ENCODE results near the gene KLK11.

KLK11 gene, protein sequence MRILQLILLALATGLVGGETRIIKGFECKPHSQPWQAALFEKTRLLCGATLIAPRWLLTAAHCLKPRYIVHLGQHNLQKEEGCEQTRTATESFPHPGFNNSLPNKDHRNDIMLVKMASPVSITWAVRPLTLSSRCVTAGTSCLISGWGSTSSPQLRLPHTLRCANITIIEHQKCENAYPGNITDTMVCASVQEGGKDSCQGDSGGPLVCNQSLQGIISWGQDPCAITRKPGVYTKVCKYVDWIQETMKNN

GRCh38 chr19:51026554-51026831 lies at the start of gene KLK11:
Gene KLK11, minus strand, starts transcription at chr19:51026616. Its CDS starts 985 bp downstream, at chr19:51025631.
- DNase-seq (ENCODE audit: low spot score): no peak

DNA sequence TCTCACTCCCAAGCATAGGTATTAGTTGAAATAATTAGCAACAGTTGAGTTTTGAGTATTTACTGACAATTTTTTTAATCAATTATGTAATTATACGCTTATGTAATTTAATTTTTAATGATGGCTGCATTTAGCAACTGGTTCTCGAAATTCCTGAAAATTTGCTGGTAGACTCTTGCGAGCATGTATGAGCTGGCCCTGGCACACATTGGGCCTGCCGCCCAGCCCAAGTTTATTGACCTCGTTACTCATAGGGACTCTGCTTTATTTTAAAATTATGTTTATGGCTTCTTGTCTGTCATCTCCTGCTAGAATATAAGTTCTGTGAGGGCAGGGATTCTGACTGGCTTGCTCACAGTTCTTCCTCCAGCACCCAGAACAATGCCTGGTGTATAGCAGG lies 49.6 kb upstream of the KLK11 start:
- no peak for DNase-seq (ENCODE audit: low spot score)

DNA sequence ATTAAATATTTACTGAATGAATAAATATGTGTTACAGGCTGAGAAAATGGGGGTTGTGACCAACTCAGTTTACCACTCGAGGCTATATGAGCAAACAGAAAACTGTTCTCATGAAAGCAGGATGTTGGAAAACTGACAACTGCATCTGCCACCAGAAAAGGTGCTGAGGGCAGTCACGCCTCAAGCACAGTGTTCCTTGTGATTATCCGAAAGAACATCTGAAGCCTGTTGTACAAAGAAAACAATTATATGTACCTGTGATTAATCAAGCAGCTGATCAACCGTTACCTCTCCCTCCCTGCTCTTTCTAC lies 44.6 kb upstream of the KLK11 start:
- DNase-seq (ENCODE audit: low spot score): no peak

- DNase-seq (ENCODE audit: low spot score): no peak
Measured at GRCh38 chr19:51070334-51071094, 44.1 kb upstream of the KLK11 start.

DNA sequence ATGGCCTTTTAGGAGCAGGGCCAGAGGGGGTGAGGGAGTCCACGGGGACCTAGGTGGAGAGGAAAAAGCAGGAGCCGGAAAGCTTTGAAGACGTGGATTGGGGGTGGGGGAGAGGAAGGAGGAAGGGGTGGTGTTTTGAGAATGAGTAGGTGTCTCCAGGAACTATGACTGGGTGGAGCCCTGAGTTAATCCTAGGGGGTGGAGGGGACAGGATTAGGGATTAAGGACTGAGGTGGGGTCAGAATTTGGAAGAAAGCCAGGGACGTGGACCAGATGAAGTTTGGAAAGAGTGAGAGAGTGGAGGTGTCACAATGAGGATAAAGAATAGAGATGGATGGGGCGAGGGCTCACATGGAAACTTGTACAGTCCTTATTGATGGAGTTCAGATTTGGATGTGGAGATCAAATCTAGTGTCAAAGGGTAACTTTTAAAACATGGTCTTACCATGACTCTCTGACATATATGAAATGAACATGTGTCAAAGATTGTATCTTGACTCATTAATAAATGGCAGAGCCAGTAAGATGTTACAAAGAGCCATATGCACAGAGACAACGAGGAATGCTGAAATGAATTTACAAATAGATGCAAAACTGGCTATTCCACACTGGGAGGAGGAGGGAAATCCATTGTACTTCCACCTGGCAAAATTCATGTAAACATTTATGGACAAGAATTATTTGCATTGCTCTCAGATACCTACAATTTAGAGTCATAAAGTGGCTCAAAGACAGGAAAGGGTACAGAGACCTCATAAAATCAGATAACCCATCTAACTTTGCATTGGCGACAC lies 40.2 kb upstream of the KLK11 start:
- DNase-seq (ENCODE audit: low spot score): no peak

DNA sequence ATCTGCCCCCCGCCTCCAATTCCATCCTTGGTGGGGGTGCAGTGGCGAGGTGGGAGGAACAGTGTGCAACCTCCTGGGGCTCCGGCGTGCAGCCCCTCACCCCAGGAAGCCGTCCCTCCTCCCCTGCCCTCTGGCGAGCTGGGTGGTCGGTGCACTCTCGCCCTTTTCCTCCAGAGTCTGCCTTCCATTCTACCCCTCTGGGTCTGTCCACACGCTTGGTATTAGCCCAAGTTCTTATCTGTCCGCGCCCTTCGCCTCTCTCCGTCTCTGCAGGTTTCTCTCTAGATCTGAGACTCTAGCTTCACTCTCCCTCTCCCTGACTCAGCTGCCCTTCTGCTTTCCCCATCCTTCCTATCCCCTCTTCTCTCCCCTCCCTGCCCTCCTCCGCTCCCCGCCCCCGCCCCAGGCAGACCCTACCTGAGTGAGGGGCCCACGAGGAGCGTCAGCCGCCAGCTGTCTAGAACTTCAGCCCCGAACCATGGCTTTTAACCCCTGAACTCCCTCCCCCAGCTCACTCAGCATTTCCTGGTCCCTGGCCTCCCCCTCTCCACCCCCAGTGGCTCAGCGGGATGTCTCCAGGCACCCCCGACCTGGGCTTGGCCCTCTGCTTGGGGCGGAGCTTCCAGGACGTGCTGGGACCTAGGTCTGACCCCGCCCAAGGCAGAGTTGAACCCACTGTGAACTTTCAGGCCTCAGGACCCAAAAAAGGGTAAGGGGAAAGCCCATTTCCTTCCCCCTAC lies 39.0 kb upstream of the KLK11 start:
- DNase-seq (ENCODE audit: low spot score): no peak

DNA sequence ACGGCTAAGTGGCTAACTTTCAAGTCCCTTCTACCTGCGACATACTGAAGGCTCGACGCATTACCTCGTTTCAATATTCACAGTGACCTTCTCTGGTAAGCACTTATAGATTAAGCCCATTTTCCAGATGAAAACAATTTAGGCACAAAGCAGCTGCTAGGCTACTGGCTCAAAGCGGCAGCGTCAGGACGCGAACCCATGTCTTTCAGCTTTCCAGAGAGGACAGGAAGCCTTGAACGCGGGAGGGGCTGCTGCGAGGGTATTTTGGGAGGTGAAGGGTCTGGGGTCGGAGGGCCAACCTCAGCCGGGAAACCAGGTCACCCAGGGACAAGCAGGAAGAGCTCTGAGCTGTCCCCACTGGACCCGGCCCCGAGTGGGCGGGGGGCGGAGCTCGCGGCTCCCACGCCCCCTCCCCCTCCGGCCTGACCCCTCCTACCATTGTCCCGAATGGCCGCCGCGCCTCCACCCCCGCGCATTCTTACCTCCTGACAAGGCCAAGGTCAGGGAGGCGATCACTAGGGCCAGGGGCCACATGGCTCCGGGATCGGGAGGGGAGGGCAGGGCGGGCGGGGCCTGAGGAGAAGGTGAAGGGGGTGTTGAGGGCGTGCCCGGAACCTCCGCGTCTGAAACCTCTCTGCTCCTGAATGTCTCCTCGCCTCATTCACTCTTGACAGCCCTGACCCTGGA lies 38.3 kb upstream of the KLK11 start, which contains the start of gene KLK13:
KLK13 (minus strand) TSS at position 559 of the 687 bp plus-strand sequence; CDS start at position 534, 25 bp downstream.
- no peak for DNase-seq (ENCODE audit: low spot score)

DNA sequence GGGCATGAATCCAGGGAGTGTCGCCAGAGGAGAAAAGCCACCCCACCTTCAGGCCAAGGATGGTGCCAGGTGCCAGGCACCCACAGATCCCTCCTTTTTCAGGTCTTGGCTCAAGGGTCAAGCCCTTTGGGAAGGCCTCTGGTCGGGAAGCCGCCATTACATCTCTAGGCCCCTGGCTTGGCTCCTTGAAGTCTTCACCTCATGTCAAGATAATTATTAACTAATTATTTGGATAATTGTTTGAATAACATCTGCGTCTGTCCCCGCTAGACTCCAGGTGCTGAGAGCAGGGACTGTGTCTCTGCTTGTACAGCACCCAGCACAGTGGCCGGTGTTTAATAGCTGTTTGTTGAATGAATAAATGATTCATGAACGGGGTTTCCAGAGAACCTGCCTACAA lies 37.2 kb upstream of the KLK11 start:
- no peak for DNase-seq (ENCODE audit: low spot score)

DNA sequence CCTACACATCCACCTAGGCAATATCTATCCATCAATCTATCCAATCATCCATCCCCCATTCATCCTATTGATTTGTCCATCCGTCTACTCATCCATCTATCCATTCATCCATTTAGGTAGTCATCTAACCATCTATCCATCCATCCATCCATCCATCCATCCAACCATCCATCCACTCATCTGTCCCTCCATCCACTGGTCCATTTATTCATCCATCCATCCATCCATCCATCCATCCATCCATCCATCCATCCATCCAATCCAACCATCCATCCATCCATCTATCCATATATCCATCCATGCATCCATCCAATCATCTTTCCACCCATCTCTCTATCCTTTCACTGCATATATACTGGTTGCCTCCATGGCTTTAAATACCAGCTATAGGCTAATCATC lies 34.6 kb upstream of the KLK11 start:
- DNase-seq (ENCODE audit: low spot score): no peak

DNA sequence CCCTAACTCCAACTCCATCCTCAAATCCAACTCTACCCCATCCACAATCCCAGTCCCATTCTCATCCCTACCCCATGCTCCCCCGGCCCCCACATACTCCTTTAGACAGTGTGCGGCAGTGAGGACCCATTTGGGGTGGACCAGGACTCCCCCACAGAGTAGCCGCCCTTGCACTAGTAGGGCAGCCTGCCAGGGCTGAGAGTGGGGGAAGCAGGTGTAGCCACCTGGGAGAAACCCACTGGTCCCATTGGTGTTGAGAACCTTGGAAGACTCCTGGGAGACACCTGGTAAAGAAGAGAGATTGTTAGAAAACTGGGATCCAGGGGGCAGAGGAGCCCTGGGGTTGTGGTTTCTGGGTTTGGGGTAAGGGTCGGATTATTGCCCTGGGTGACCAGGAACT lies 33.9 kb upstream of the KLK11 start:
- DNase-seq (ENCODE audit: low spot score): no peak

- no peak for DNase-seq (ENCODE audit: low spot score)
Measured at GRCh38 chr19:51059715-51060114, 33.3 kb upstream of the KLK11 start.

DNA sequence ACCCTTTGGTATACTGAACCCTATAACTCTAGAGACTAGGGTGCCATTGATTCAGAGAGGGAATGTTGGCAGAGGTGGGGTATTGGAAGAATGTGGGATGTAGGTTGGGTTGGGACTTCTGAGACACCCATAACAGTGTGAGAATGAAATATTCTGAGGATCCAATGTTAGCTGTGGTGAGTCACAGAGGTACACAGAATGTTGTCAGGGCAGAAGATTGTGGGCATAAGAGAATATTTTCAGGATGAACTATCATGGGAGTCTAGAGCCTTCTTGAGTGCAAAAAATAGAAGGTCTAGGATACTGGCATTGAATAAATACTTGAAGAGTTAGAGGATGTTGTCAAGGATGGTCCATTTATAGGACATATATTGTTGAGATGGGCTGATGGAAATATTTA lies 29.4 kb upstream of the KLK11 start:
- DNase-seq (ENCODE audit: low spot score): no peak

DNA sequence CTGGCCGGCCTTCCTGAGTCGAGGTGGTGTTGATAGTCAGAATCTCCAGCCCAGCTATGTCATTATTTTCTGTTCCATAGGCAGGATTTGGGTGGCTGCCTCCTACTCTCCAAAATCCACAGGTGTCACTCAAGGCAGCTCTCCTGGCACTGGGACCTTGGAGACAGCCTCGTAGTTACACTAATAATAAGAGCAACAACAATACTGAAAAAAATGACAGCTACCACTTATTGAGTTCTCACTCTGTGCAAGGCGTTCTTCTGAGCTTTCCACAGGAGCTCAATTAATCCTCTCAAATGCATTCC lies 20.6 kb upstream of the KLK11 start:
- DNase-seq (ENCODE audit: low spot score): no peak

- DNase-seq (ENCODE audit: low spot score): no peak
Measured at GRCh38 chr19:51044327-51044726, 17.9 kb upstream of the KLK11 start.

GRCh38 chr19:51043497-51043896 lies 17.1 kb upstream of the KLK11 start:
- DNase-seq (ENCODE audit: low spot score): no peak

DNA sequence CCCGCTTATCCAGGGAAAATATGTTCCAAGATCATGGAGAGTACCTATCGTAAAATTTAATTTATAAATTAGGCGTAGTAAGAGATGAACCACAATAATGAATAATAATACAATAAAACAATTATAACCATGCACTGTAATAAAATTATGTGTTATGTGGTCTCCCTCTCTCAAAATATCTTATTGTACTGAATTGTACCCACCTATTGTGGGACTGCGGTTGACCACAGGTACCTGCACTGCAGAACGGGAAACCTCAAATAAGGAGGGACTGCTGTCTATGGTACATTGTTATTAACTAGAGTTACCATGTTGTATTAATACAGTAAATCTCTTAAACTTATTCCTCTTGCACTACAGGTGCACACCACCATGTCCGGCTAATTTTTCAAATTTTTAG lies 13.7 kb upstream of the KLK11 start:
- DNase-seq (ENCODE audit: low spot score): no peak

- DNase-seq (ENCODE audit: low spot score): no peak
Measured at GRCh38 chr19:51036519-51036918, 10.1 kb upstream of the KLK11 start.

DNA sequence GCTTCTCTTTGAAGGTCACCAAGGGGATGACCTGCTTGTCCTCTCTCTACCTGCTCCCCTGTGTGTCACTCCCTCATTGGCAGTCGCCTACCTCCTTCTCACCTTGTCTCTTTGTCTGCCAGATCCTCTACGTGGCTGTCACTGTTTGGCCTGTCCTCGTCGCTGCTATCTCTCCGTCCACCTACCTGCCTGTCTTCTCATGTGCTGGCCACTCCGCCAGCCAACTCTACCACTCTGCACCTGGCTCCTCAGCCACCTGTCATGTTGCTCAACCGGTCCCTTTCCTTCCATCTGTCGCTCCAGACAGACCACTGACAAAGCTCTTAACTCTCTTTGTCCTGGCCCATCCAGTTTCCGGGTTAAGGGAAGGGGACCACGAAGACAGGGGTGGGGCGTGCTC lies 8.3 kb upstream of the KLK11 start, which contains the start of gene KLK12:
KLK12 (minus strand) TSS at position 299 of the 400 bp plus-strand sequence. CDS start 381 bp downstream, outside the sequence.
- DNase-seq (ENCODE audit: low spot score): no peak

GRCh38 chr19:51031880-51032225 lies 5.4 kb upstream of the KLK11 start:
- no peak for DNase-seq (ENCODE audit: low spot score)

GRCh38 chr19:51031220-51031879 lies 4.9 kb upstream of the KLK11 start:
- DNase-seq (ENCODE audit: low spot score): no peak

- no peak for DNase-seq (ENCODE audit: low spot score)
Measured at GRCh38 chr19:51030631-51031030, 4.2 kb upstream of the KLK11 start.

DNA sequence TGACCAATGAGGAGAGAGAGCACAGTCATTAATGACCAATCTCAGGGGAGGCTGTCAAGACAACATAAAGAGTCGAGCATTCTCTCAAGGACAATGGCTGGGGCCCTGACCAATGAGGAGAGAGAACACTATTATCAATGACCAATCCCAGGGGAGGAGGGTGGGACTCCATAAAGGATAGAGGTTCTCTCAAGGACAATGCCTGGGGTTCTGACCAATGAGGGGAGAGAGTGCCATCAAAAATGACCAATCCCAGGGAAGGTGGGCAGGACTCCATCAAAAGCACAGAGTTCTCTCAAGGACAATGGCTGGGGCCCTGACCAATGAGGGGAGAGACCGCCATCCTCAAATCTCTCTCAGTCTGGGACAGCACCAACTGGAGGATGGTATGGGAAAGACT lies 3.3 kb upstream of the KLK11 start:
- no peak for DNase-seq (ENCODE audit: low spot score)
